HG03196 (cell line): Measurements from ENCODE around the gene CORO2A.

Source experiments
- ATAC-seq: cut with Tn5 transposase; IDR thresholded peaks from one replicate; pipeline ENCODE4 v1.9.1; 2021; ENCODE audit not compliant: unreplicated experiment

The CORO2A gene

GRCh38 chr9:98220911-98221310 is 28.5 kb upstream of the CORO2A start:
- ATAC-seq, result no peak

- no peak for ATAC-seq
Measured at GRCh38 chr9:98219794-98220370, 27.4 kb upstream of the CORO2A start.

- ATAC-seq, result no peak
Measured at GRCh38 chr9:98219364-98219716, 26.9 kb upstream of the CORO2A start.

GRCh38 chr9:98218562-98219363 is 26.3 kb upstream of the CORO2A start:
- no peak for ATAC-seq

GRCh38 chr9:98217255-98217654 is 24.8 kb upstream of the CORO2A start:
- ATAC-seq, result no peak

GRCh38 chr9:98216391-98216790 is 24.0 kb upstream of the CORO2A start:
- ATAC-seq, result no peak

GRCh38 chr9:98215821-98216220 is 23.4 kb upstream of the CORO2A start:
- no peak for ATAC-seq

GRCh38 chr9:98215271-98215670 is 22.8 kb upstream of the CORO2A start:
- ATAC-seq, result no peak

- no peak for ATAC-seq
Measured at GRCh38 chr9:98214811-98215210, 22.4 kb upstream of the CORO2A start.

- no peak for ATAC-seq
Measured at GRCh38 chr9:98211260-98211659, 18.8 kb upstream of the CORO2A start.

GRCh38 chr9:98210435-98210834 is 18.0 kb upstream of the CORO2A start:
- no peak for ATAC-seq

GRCh38 chr9:98209530-98209929 is 17.1 kb upstream of the CORO2A start:
- no peak for ATAC-seq

- no peak for ATAC-seq
Measured at GRCh38 chr9:98208635-98209034, 16.2 kb upstream of the CORO2A start.

GRCh38 chr9:98207606-98208005 is 15.2 kb upstream of the CORO2A start:
- no peak for ATAC-seq

- no peak for ATAC-seq
Measured at GRCh38 chr9:98206754-98207153, 14.3 kb upstream of the CORO2A start.

- ATAC-seq, result no peak
Measured at GRCh38 chr9:98204692-98205091, 12.3 kb upstream of the CORO2A start.

- no peak for ATAC-seq
Measured at GRCh38 chr9:98203153-98203552, 10.7 kb upstream of the CORO2A start.

- no peak for ATAC-seq
Measured at GRCh38 chr9:98202252-98202651, 9.8 kb upstream of the CORO2A start.

- no peak for ATAC-seq
Measured at GRCh38 chr9:98201749-98202148, 9.3 kb upstream of the CORO2A start.

- no peak for ATAC-seq
Measured at GRCh38 chr9:98201102-98201501, 8.7 kb upstream of the CORO2A start.

GRCh38 chr9:98199388-98200033 is 7.1 kb upstream of the CORO2A start:
- ATAC-seq, result no peak

- ATAC-seq, result no peak
Measured at GRCh38 chr9:98195671-98196070, 3.2 kb upstream of the CORO2A start.
